ENCODE results near the gene MMD2. TPM values are rescaled to one million over a fixed set of nuclear protein-coding genes. Genes with fewer than 3 reads are reported as not detected.

MMD2 gene
- polyA plus RNA-seq, 1 experiment: not detected

GRCh38 chr7:4873071-4873944 is 85.7 kb downstream of the MMD2 start:
- peaks cover 8% of the 10 kb centered on the region for H3K27me3 ChIP-seq (ENCODE audit: control insufficient read depth, insufficient read depth, low read length)
- peaks cover 2% of the 10 kb centered on the region; the same call in 1 of the 2 replicates for H3K9me3 ChIP-seq (ENCODE audit: control insufficient read depth, insufficient read depth, low read length)
- no peak for TF ChIP-seq CTCF (IDR thresholded peaks at IDR 0.05; ENCODE audit: low read depth, low read length)
- H3K27ac ChIP-seq (ENCODE audit: low read depth, low read length): no peak overlapping the region
- no peak for DNase-seq (ENCODE audit: low read depth, low spot score)
- CTCF ChIA-PET: interaction anchor here (1.0 kb wide), 1 partner anchor 9 kb away, joined by 6 read pairs; no protein-coding TSS in a partner anchor
- POLR2A ChIA-PET: no interaction called here
- no peak overlapping the region for H3K4me3 ChIP-seq (ENCODE audit: low read depth, low read length)

GRCh38 chr7:4871930-4872675 is 86.9 kb downstream of the MMD2 start:
- Histone ChIP-seq H3K4me3 (ENCODE audit: low read depth, low read length) (no peak overlapping the region), H3K27me3 (ENCODE audit: control insufficient read depth, insufficient read depth, low read length) (peaks cover 8% of the 10 kb centered on the region), H3K9me3 (ENCODE audit: control insufficient read depth, insufficient read depth, low read length) (peaks cover 2% of the 10 kb centered on the region; the same call in 1 of the 2 replicates), H3K27ac (ENCODE audit: low read depth, low read length) (no peak overlapping the region)
- no peak for DNase-seq (ENCODE audit: low read depth, low spot score)
- POLR2A ChIA-PET: no interaction called here
- CTCF ChIA-PET: no interaction called here
- TF ChIP-seq CTCF (IDR thresholded peaks at IDR 0.05; ENCODE audit: low read depth, low read length): no peak

- Histone ChIP-seq H3K4me3 (ENCODE audit: low read depth, low read length) (no peak overlapping the region), H3K27me3 (ENCODE audit: control insufficient read depth, insufficient read depth, low read length) (peaks cover 8% of the 10 kb centered on the region), H3K27ac (ENCODE audit: low read depth, low read length) (no peak overlapping the region), H3K9me3 (ENCODE audit: control insufficient read depth, insufficient read depth, low read length) (peaks cover 2% of the 10 kb centered on the region; the same call in 1 of the 2 replicates)
- CTCF ChIA-PET: interaction anchor here (0.6 kb wide), 1 partner anchor 39 kb away, joined by 5 read pairs; no protein-coding TSS in a partner anchor
- TF ChIP-seq CTCF (IDR thresholded peaks at IDR 0.05; ENCODE audit: low read depth, low read length): no peak
- POLR2A ChIA-PET: no interaction called here
- no peak for DNase-seq (ENCODE audit: low read depth, low spot score)
Measured at GRCh38 chr7:4871056-4871680, 87.8 kb downstream of the MMD2 start.

GRCh38 chr7:4868493-4868892 is 90.5 kb downstream of the MMD2 start:
- Histone ChIP-seq H3K27ac (ENCODE audit: low read depth, low read length) (no peak overlapping the region), H3K4me3 (ENCODE audit: low read depth, low read length) (no peak overlapping the region), H3K9me3 (ENCODE audit: control insufficient read depth, insufficient read depth, low read length) (peaks cover 2% of the 10 kb centered on the region; the same call in 1 of the 2 replicates), H3K27me3 (ENCODE audit: control insufficient read depth, insufficient read depth, low read length) (peaks cover 8% of the 10 kb centered on the region)
- CTCF ChIA-PET: no interaction called here
- DNase-seq (ENCODE audit: low read depth, low spot score): no peak
- POLR2A ChIA-PET: no interaction called here
- no peak for TF ChIP-seq CTCF (IDR thresholded peaks at IDR 0.05; ENCODE audit: low read depth, low read length)
